HFF-Myc (cell line): ENCODE data around the gene IPCEF1.

Source experiments
- DNase-seq: peaks from one replicate; pipeline ENCODE4 v3.0.0-alpha.2; 2011; ENCODE audit warnings: low read depth; ENCODE audit errors: extremely low read depth
- H3K4me3 ChIP-seq: replicated peaks from 2 replicates; pipeline ENCODE4 v1.5.1; 2011; ENCODE audit warnings: low read depth, mild to moderate bottlenecking, control low read depth, low read length
- TF ChIP-seq, protein P1 (sequence below): IDR thresholded peaks from 2 replicates; pipeline ENCODE4 v1.5.1; 2012; ENCODE audit warnings: mild to moderate bottlenecking, low read depth, low read length, control low read depth; ENCODE audit errors: missing control alignments

IPCEF1 gene

GRCh38 chr6:154138793-154139192 is 217.8 kb downstream of the IPCEF1 start:
- DNase-seq, result no peak
- H3K4me3 ChIP-seq, result no peak overlapping the region
- TF ChIP-seq, protein P1, sequence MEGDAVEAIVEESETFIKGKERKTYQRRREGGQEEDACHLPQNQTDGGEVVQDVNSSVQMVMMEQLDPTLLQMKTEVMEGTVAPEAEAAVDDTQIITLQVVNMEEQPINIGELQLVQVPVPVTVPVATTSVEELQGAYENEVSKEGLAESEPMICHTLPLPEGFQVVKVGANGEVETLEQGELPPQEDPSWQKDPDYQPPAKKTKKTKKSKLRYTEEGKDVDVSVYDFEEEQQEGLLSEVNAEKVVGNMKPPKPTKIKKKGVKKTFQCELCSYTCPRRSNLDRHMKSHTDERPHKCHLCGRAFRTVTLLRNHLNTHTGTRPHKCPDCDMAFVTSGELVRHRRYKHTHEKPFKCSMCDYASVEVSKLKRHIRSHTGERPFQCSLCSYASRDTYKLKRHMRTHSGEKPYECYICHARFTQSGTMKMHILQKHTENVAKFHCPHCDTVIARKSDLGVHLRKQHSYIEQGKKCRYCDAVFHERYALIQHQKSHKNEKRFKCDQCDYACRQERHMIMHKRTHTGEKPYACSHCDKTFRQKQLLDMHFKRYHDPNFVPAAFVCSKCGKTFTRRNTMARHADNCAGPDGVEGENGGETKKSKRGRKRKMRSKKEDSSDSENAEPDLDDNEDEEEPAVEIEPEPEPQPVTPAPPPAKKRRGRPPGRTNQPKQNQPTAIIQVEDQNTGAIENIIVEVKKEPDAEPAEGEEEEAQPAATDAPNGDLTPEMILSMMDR, result no peak

GRCh38 chr6:154134471-154135147 is 222.0 kb downstream of the IPCEF1 start:
- TF ChIP-seq, protein P1, result no peak
- DNase-seq, result no peak
- H3K4me3 ChIP-seq, result no peak overlapping the region

- no peak for DNase-seq
- no peak overlapping the region for H3K4me3 ChIP-seq
- TF ChIP-seq, protein P1, result no peak
Measured at GRCh38 chr6:154127657-154128056, 228.9 kb downstream of the IPCEF1 start.

DNA sequence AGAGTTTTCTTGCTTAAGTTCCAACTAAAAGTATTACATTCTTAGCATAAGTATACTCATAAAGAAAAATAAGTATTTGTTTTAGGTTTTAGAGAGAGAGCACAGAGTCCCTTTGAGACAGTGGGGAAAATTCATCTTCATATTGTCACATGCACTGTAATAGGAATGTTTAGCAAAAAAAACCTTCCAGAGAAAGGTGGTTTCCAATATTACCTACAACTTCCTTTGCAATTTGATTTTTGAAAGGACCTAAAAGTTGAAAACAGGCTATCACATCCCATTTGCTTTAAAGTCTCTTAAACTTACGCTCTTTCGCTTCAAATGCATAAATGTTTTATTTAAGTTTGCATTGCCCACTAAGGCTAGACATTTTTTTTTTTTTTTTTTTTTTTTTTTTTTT is 231.2 kb downstream of the IPCEF1 start:
- no peak overlapping the region for H3K4me3 ChIP-seq
- TF ChIP-seq, protein P1, result no peak
- no peak for DNase-seq

- H3K4me3 ChIP-seq, result no peak overlapping the region
- no peak for DNase-seq
Measured at GRCh38 chr6:154123155-154123956, 233.2 kb downstream of the IPCEF1 start.

GRCh38 chr6:154122195-154122925 is 234.2 kb downstream of the IPCEF1 start:
- H3K4me3 ChIP-seq, result no peak overlapping the region
- TF ChIP-seq, protein P1, result no peak
- DNase-seq, result no peak

More at GRCh38 chr6:154123155-154123956, 233.2 kb downstream of the IPCEF1 start:
- TF ChIP-seq, protein P1, result no peak
